ENCODE data around the gene MFNG.

Gene MFNG

DNA sequence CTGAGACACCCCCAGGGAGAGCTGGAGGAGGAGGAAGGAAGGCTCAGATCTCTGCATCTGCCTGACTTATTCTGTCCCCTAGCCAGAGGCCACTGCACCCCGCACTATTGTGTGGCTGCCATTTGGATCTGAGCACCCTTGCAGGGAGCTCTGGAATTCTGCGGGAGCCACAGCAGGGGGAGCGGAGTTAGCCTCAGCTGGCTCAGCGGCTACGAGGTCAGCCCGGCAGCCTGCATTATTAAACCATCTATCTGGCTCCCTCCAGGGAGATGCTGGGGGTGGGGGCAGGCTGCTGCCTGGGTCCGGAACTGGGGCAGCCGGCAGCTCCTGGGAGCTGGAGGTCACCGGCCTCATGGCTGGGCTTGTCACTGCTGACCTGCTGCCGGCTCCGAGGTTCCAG, 52.4 kb downstream of the MFNG start:
- H3K27ac ChIP-seq, result no peak overlapping the region
- no peak for DNase-seq
- H3K4me1 ChIP-seq, result no peaks in the 10 kb centered on the region
- no peak overlapping the region for H3K4me3 ChIP-seq
- H3K27me3 ChIP-seq, result peaks cover 0 to 89% of the 10 kb centered on the region in 2 donors
- TF ChIP-seq, protein P1, sequence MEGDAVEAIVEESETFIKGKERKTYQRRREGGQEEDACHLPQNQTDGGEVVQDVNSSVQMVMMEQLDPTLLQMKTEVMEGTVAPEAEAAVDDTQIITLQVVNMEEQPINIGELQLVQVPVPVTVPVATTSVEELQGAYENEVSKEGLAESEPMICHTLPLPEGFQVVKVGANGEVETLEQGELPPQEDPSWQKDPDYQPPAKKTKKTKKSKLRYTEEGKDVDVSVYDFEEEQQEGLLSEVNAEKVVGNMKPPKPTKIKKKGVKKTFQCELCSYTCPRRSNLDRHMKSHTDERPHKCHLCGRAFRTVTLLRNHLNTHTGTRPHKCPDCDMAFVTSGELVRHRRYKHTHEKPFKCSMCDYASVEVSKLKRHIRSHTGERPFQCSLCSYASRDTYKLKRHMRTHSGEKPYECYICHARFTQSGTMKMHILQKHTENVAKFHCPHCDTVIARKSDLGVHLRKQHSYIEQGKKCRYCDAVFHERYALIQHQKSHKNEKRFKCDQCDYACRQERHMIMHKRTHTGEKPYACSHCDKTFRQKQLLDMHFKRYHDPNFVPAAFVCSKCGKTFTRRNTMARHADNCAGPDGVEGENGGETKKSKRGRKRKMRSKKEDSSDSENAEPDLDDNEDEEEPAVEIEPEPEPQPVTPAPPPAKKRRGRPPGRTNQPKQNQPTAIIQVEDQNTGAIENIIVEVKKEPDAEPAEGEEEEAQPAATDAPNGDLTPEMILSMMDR (IDR thresholded peaks at IDR 0.05), result no peak
- intact Hi-C loops (cut with DNase I; ENCODE audit: low total_unique reads), result no loop called here
- no peaks in the 10 kb centered on the region for H3K36me3 ChIP-seq
- H3K9me3 ChIP-seq, result peaks cover 0 to 3% (median 0%) of the 10 kb centered on the region in 3 donors

DNA sequence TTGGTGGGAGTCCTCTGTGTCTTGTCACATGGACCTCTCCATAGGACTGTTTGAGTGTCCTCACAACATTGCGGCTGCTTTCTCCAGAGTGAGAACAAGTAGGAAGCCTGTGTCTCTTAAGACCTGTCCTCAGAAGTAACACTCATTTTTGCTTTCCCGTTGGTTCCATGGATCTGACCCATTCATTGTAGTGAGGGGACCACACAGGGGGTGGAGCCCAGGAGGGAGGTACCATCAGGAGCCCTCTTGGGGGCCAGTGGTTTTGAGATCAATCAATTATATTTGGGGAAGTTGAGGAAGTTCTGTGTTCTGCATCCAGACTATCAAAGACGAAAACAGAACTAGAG, 53.5 kb downstream of the MFNG start:
- H3K9me3 ChIP-seq, result peaks cover 0 to 3% (median 0%) of the 10 kb centered on the region in 3 donors
- H3K27me3 ChIP-seq, result peaks cover 0 to 91% of the 10 kb centered on the region in 2 donors
- DNase-seq, result no peak
- peaks cover 0 to 6% (median 4%) of the 10 kb centered on the region in 4 donors for H3K4me1 ChIP-seq
- no peak overlapping the region for H3K27ac ChIP-seq
- TF ChIP-seq, protein P1 (IDR thresholded peaks at IDR 0.05), result no peak
- no peaks in the 10 kb centered on the region for H3K36me3 ChIP-seq
- intact Hi-C loops (cut with DNase I; ENCODE audit: low total_unique reads), result no loop called here
- no peak overlapping the region for H3K4me3 ChIP-seq

DNA sequence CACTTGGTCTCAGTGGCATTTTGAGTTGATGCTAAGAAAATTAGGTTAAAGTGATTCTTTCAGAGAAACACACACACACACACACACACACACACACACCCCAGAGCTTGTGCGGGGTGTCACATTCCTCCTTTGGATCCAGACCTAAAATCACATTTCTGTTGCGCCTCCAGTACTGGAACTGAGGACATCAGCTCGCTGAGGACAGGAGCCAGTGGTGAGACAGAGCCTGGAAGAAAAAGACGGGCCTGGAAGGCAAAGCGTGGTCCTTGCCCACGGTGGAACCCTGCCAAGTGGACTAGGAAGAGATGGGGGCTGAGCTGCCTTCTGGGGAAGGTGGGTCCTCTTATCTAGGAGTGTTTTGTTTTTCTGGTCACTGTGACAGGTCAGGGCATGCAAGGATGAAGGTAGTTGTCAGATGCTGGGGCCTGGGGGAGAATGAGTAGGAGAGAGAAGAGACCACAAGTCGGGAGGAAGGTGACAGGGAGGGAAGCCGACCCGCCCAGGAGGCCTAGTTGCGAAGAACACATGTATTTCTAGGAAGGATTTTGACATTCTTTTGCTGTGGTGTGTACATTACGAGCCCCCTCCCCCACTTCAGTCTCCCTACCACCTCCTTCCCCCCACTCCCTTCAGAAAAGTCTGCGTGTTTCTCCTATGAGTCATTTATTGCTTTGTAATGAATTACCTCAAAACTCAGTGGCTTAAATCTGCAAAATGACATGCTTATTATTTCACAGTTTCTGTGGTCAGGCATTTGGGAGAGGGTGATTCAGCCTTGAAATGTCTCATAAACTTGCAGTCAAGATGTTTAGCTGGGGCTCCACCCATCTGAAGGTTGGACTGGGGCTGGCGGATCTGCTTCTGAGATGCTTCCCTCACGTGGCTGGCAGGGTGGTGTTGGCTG, 54.1 kb downstream of the MFNG start:
- peaks cover 0 to 3% (median 0%) of the 10 kb centered on the region in 3 donors for H3K9me3 ChIP-seq
- H3K27ac ChIP-seq, result no peak overlapping the region
- peaks cover 0 to 91% of the 10 kb centered on the region in 2 donors for H3K27me3 ChIP-seq
- no peak for DNase-seq
- TF ChIP-seq, protein P1 (IDR thresholded peaks at IDR 0.05), result no peak
- no peak overlapping the region for H3K4me3 ChIP-seq
- H3K4me1 ChIP-seq, result peaks cover 0 to 12% (median 10%) of the 10 kb centered on the region in 4 donors
- no peaks in the 10 kb centered on the region for H3K36me3 ChIP-seq
- intact Hi-C loops (cut with DNase I; ENCODE audit: low total_unique reads), result no loop called here

GRCh38 chr22:37431366-37431765, 54.8 kb downstream of the MFNG start:
- TF ChIP-seq, protein P1 (IDR thresholded peaks at IDR 0.05), result no peak
- Histone ChIP-seq H3K27me3 (peaks cover 0 to 95% of the 10 kb centered on the region in 2 donors), H3K36me3 (no peaks in the 10 kb centered on the region), H3K4me3 (no peak overlapping the region), H3K9me3 (peaks cover 0 to 3% (median 0%) of the 10 kb centered on the region in 3 donors), H3K4me1 (peaks cover 0 to 16% (median 15%) of the 10 kb centered on the region in 4 donors), H3K27ac (no peak overlapping the region)
- intact Hi-C loops (cut with DNase I; ENCODE audit: low total_unique reads), result no loop called here
- no peak for DNase-seq

GRCh38 chr22:37430941-37431340, 55.2 kb downstream of the MFNG start:
- Histone ChIP-seq H3K9me3 (peaks cover 0 to 3% (median 0%) of the 10 kb centered on the region in 3 donors), H3K27ac (no peak overlapping the region), H3K4me3 (no peak overlapping the region), H3K36me3 (no peaks in the 10 kb centered on the region), H3K4me1 (peaks cover 0 to 16% (median 15%) of the 10 kb centered on the region in 4 donors), H3K27me3 (peaks cover 0 to 96% of the 10 kb centered on the region in 2 donors)
- intact Hi-C loops (cut with DNase I; ENCODE audit: low total_unique reads), result no loop called here
- no peak for DNase-seq
- TF ChIP-seq, protein P1 (IDR thresholded peaks at IDR 0.05), result no peak

Measured in tibial artery (tissue), 4 donors.